GM21717 (cell line): ENCODE measurements around the gene PPP2R3B.
"Not testable (repeated sequence)": the region's sequence is repeated elsewhere in the genome, so short reads cannot be mapped to it uniquely, and the experiment has no call there.

Experiments used
- ATAC-seq: cut with Tn5 transposase; IDR thresholded peaks from one replicate; pipeline ENCODE4 v1.9.1; 2021; ENCODE audit warnings: mild to moderate bottlenecking, moderate library complexity; ENCODE audit not compliant: unreplicated experiment

The PPP2R3B gene

DNA sequence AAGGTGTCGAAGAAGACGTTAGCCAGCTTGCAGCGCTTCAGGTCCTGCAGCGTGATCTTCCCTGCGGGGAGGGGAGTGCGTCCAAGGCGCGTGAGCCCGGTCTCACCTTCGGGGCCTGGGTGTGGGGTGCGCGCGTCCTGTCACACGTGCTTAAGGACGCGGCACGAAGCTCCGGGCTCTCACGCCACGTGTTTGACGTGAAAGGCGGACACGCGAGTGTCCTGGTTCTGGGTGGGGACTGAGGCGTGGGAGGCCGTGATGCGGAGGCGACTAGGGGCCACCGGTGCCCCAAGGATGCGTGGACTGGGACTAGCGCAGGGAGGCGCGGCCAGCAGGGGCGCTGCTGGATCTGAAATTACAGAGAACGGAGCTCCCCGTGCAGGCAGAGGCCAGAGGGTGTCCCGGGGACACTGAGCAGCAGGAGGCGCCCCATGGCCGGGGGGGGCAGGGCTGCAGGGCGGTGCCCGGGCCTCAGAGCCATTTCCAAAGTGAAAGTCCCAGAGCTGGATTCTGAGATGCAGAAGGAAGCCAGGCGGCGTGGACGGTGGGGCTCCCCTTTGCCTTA is 47.8 kb downstream of the PPP2R3B start:
- no peak for ATAC-seq

DNA sequence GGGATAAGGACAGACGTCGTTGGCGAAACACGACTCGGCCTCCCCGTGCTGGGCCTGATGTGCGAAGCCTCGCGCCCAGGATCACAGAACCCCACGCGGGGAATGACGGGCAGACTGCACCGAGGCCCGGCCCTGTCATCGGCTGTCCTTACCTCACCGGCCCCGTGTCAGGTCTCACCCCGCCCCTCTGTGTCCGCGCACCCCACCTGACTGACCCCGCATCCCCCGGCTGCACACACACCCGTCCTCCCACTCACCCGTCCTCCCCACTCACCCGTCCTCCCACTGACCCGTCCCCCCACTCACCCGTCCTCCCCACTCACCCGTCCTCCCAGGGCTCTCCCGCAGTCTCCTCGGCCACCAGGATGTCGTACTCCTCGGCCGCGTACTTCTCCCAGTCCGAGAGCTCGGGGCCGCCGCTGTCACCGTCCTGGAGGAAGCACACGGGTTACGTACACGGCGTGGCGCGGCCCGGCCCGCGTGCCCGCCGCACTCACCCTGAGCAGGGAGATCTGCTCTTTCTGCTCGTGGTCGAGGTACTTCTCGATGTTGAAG is 48.3 kb downstream of the PPP2R3B start:
- no peak for ATAC-seq

DNA sequence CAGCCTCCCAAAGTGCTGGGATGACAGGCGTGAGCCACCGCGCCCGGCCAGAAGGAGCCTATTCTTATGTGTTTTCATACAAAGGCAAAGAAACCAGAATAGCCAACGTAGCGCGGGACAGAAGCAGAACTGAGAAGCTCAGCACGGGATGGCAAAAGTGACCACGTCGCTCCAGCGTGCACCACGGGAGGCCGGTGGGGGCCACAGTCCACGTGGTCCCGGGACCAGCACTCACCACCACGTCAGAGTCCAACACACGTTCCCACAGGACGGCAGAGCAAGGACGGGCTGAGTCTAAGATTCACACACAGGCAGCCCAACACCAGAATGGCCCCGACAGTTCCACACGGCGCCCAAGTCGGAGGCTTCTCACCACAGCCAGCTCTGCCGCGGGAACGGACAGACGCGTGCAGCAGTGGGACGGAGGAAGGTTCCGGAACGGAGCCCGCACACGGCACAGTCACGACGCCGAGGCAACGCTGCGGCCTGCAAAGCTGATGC is 49.3 kb downstream of the PPP2R3B start:
- ATAC-seq: no peak

DNA sequence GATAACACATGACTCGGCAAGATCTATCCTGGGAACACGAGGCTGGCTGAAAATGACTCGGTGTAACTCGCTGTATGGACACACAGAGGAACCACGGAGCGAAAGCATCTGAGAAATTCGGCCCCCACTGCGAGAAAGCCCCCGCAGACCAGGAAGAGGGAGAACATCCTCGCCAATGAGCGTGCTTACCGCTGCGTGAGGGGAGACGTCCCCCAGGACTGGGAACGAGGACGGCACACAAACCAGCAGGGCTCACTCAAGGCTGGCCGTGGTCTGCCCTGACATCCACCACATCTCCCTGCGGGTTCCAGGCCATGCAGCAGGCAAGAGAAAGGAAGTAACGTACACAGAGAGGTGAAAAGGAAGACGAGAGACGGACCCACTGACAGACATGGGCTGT is 50.5 kb downstream of the PPP2R3B start:
- no peak for ATAC-seq

DNA sequence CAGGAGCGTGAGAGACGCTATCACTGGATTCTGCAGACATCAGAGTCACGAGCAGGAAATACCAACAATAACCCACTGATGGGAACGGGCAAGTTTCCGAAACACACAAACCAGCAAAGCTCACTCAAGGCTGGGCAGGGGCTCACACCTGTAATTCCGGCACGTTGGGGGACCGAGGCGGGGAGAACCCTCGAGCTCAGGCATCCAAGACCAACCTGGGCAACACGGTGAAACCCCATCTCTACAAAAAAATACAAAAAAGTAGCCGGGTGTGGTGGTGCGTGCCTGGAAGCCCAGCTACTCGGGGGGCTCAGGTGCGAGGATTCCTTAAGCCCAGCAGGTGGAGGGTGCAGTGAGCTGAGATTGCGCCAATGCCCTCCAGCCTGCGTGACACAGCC is 51.0 kb downstream of the PPP2R3B start:
- no peak for ATAC-seq

DNA sequence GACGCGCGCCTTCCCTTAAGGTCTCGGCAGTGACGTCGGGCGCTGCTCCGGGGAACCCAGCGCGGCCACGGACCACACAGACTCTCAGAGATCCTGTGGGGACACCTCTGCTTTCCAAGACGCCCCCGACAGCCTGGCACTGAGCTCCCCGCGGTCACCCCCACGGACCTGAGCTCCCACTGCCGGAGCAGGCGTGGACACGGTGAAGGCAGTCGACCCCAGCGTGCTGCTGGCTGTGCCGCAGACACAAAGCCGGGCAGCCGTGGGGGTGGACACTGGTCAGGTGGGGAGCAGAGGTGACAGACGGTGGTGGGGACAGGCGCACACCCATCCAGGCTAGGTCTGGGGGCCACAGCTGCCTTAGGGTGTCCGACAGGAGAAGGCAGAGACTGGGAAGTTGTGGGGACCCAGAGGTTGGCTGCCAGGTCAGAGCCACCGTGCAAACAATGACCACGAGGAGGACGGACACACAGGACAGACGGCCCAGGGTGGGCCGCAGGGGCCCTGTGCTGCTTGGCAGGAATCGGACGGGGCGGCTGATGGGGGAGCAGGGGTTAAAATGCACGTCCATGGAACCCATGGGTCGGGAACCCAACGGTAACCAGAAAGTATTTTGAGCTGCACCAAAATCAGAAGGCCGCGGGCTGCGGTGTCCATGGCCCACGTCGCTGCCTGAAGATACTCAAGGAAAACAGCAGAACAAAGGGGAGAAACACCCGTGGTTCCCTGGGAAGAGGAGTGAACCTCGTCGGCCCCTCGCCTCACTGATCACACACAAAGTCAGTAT is 51.5 kb downstream of the PPP2R3B start:
- ATAC-seq: no peak

DNA sequence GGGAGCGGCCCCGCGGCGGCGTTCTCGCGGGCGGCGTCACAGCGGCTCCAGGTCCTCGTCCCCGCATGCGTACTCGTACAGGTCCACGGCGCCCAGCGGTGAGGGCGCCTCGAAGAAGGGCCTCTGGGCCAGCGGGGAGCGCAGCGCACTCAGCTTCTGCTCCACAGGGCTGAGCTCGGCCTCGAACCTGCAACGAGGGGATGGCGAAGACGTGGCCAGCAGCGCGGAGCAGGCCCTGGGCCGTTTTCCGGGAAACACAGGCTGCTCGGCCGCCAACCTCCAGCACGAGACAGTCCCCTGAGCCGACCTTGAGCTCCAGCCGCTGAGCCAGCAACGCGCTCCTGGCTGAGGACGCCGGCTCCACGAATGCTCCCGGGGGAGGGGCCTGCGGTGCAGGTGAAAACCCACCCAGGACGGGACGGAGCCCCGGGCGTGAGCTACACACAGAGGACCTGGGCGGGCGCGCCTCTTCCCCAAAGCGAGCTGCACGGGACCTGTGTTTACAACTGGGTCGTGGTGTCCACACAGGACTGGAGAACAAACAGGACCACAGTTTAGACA is 52.3 kb downstream of the PPP2R3B start:
- no peak for ATAC-seq

DNA sequence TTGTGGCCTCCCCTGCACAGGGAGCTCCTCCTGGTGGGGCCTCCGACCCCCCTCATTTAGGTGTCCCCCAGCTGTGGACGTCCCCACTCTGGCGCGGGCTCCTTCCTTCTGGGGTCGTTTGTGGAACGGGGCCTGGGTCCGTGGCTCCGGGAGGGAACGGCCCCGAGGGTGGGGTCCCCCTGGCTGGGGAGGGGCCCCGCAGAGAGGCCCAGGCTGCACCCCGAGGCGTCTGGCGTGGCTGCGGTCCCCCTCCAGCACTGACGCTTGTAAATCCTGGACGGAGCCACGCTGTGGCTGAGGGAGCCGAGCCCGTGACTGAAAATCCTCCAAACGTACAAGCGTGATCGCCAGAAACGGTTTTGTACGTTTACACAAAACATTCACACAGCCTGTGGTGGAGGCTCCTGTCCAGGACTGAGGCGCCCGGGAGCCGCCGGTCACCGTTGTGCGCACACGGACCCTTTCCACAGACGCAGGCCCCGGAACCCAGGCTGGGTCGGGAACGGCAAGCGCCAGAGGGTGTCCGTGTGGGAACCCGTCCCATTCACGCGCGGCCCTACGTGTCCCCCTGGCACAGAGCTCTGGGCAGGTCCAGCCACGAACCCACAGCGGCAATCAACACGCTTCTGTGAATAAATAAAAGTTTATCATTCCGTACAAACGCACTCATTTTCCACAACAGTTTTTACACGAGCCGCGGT is 52.9 kb downstream of the PPP2R3B start:
- no peak for ATAC-seq

DNA sequence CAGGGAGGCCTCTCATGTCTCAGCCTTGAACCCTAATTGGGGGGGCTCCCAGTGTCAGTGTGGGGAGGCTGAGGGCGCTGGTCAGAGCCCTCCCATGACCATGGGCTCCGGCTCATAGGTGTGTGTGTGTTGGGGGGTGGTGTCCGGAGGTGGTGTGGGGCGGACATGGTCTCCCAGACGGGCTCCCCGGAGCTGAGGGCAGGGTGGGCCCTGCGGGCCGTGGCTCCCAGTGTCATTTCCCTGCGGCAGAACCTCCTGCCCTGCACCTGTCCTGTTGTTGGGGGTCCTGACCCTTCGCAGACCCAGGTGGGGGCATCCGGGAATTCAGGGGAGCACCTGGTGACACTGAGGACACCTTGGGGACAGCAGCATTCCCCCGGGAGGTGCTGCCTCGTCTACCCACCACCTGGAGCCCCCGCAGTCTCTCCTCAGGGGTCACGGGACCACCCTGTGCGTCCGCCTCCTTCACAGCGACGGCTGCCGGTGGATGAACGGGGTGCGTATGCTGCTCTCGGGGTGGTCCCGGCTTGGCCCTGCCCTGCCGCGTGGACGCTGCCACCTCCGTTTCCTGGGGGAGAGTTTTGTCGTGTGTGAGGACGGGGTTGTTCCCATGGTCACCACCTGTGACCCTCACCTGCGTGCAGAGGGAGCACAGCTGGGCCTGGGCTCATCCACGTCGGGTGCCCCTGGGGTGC is 53.6 kb downstream of the PPP2R3B start:
- ATAC-seq: no peak

DNA sequence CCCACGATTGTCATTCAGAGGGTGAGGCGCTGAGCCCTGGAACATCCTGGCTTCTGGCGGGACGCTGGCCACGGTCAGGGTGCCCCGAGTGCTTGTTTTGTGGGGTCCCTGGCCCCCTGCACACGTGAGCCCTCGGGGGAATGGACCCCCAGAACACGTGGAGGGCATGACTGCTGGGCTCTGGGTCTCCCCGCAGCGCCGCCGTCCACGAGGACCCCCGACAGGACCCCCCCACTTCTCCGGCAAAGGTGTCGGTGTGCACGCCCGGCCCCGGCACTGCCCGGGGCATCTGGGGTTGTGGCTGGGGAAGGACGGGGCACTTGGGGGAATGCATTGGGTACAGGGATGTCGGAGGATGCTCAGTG is 54.2 kb downstream of the PPP2R3B start:
- ATAC-seq: no peak

DNA sequence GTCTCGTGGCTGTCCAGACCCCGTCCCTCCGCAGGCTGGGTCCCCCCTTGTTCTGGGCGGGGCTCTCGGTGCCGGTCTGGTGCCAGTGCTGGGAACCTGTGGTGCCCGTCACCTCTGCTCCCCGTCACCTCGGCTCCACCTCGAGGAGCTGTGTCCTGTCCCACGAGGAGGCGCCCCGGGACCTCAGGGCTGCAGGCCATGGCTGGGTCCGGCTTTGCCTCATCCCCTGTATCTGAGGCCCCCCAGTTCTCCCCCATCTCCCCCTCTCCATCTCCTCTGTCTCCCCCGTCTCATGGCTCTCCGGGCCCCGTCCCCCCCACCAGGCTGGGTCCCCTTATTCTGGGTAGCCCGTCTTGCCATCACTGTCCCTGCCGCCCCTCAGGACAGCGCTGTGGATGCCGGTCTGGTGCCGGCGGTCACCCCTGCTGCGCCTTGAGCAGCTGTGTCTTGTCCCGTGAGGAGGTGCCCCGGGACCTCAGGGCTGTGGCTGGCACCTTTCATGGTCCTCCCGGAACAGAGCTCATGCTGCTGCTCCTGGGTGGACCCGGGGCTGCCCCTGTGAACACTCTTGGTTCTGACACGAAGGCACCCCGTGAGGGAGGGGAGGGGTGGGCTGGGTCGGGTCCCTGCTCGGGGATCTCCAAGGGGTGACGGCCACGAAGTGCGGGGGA is 54.7 kb downstream of the PPP2R3B start:
- no peak for ATAC-seq

DNA sequence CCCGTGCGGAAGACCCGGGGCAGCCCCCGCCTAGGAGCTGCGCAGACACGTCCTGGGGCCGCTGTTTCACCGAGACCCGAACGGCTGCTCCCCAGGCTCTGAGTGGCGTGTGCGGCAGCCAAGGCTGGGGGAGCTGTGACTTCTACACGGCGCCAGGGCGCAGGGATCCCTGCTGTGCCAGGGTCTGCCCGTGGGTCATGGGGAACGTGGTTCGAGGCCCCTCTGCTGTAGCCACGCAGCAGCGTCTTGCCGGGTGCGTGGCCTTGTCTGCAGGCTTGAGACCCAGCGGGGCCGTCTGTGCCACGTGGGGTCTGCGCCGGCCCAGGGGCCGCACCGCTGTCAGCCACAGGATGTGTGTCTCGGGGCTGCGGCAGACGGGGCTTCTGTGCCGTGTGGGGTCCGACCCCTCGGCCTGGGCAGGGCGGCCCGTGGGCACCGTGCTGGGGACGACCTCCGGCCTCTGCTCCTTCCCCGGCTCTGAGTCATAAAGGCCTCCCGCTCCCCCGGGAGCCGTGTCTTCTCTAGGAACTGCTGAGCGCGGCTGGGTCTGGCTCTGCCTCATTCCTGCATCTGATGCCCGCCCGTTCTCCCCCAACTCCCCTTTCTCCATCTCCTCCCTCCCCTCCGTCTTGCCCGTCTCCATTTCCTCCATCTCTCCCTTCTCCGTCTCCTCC is 55.4 kb downstream of the PPP2R3B start:
- no peak for ATAC-seq

DNA sequence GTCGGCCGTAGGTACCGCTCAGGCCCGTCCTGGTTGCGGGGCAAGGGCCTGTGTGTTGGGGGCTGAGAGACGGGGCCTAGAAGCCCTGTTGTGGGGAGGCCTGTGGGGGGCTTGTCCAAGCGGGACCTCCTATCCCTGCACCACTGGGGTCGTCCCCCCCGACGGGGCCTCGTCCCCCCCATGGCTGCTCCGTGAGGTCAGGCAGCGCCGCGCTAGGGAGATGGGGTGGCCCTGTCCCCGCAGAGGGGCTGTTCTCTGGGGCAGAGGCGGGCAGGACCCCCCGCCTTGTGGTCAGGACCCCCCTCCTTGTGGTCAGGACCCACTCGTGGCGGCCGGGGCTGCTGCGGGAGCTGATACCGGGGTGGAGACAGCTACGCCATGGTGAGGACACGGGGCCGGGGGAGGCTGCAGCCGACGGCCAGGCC is 56.0 kb downstream of the PPP2R3B start:
- ATAC-seq: no peak

DNA sequence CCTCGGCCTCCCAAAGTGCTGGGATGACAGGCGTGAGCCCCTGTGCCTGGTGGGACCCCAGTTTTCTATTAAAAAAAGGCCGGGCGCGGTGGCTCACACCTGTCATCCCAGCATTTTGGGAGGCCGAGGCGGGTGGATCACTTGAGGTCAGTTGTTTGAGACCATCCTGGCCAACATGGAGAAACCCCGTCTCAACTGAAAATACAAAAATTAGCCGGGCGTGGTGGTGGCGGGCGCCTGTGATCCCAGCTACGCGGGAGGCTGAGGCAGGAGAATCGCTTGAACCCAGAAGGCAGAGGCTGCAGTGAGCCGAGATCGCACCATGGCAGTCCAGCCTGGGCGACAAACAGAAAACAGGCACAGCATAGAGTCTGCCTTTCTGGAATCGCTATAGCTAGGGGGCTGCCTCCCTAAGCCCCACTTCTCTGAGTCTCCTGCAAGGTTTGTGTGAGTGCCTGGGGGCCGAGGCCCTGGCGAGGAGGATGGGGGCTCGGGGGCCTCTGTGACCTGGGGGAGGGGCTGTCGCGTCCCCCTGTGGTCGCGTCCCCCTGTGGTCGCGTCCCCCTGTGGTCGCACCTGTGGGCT is 56.5 kb downstream of the PPP2R3B start:
- not testable (repeated sequence) for ATAC-seq

DNA sequence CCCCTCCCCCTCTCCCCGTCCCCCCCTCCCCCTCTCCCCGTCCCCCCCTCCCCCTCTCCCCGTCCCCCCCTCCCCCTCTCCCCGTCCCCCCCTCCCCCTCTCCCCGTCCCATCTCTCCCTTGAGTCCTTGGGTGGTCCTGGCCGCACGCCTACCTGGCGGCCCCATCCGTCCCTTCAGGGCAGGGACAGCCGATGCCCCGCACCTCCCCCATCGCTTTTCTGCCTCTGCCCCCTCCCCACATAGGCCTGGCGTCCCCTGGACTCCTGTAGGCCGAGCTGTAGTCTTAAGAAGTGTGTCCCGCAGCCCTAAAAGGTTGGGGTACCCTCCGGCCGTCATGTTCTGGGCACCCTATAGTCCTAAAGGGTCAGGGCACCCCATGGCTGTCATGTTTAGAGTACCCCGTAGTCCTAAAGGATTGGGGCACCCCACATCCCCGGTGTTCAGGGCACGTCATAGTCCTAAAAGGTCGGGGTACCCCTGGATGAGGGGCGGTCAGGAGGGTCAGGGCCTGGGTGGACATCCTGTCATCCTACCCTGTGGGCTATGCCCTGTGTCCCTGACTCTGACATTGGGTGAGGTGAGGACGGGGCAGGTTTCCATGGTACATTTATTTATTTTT is 57.3 kb downstream of the PPP2R3B start:
- ATAC-seq: no peak

DNA sequence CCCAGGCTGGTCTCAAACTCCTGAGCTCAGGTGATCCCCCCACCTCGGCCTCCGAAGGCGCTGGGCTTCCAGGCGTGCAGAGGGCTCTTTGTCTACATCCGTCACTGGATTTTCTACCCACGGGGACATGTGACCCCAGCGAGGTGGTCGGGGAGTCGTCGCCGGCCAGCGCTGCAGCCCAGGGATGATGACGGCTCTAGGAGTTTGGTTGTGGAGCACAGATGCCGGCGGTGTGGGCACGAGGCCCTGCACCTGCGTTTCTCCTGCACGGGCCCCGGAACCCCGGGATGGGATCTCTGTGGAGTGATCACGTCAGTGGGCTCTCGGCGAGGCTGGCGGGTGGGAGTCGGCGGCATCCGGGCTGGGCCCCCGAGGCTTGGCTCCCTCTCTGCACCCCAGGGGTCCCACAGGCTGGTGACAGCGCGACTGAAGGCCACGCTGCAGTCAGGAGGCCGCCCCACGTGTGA is 59.0 kb downstream of the PPP2R3B start:
- no peak for ATAC-seq

DNA sequence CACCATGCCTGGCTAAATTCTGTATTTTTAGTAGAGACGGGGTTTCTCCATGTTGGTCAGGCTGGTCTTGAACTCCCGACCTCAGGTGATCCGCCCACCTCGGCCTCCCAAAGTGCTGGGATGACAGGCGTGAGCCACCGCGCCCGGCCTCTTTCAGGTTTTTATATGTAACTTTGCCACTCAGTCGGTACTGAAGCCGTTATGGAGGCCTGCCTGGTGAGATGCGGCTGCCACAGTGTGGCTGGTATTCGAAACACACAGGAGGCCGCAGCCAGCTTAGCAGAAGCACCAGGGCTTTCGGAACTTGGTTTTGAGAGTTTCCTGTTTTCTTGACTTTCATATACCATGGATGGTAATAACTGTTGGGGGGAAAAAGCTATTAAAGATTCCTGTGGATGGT is 62.0 kb downstream of the PPP2R3B start:
- not testable (repeated sequence) for ATAC-seq

DNA sequence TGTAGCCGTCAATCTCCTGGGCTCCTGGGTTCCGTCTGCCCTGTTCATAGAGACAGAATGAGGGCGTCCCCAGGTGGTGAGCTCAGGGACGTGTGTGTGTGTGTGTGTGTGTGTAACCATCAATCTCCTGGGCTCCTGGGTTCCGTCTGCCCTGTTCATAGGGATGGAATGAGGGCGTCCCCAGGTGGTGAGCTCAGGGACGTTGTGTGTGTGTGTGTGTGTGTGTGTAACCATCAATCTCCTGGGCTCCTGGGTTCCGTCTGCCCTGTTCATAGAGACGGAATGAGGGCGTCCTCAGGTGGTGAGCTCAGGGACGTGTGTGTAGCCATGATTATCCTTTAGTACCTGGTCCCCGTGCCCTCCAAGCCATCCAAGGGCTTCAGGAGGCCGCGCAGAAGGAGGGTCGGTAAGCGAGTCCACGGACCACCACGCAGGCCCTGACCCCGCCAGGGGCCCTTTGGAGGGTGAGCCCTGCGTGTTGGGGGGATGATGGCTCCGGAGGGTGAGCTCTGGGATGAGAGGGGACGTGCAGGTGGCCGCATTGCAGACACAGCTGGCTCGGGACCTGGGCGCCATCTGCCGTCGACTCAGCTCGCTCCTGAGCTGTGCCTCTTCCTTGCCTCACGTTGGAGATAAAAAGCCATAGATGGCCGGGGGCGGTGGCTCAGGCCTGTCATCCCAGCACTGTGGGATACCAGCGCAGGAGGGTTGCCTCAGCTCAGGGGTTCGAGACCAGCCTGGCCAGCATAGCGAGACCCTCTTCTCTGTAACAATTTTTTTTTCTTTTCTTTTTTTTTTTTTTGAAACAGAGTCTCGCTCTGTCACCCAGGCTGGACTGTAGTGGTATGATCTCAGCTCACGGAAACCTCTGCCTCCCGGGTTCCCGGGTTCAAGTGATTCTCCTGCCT is 62.7 kb downstream of the PPP2R3B start:
- ATAC-seq: no peak
